HG03571 (cell line): ENCODE measurements around the gene ANAPC2.
"Not testable (repeated sequence)": the region's sequence is repeated elsewhere in the genome, so short reads cannot be mapped to it uniquely, and the experiment has no call there.

Experiments
- ATAC-seq: cut with Tn5 transposase; IDR thresholded peaks from one replicate; pipeline ENCODE4 v1.9.1; 2021; ENCODE audit not compliant: unreplicated experiment

ANAPC2 gene

DNA sequence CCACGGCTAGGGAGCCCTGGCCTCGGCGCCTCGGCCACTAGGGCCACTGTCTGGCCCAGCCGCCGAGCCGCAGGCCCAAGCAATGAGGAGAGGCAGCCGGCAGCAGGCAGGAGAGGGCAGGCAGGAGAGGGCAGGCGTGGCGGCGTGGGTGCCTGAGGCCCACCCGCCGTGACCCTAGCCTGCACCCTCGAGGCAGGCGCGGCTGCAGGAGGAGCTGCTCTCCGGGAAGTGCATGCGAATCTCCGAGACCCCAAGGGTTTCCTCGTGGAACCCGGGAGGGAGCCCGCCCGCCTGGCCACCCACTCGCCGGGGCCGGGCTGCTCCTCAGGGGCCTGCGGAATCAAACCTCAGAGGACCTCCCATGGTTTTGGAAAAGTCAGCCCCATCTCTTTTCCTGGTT is 40.1 kb downstream of the ANAPC2 start:
- ATAC-seq, result no peak

DNA sequence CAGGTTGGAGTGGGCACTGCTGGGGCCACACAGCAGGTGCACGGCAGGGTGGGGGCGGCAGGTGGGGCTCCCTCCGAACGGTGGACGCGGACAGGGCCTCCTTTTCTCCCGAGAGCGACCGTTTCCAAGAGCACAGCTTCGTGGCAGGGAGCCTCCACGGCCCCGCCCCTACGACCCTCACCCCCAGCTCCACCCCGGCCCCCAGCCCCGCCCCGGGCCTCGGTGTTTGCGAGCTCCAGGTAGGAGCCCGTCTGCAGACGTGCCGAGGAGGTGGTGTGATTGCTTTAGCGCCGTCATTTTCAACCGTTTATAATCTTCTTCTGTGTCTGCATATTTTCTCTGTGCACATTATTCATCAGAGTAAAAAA is 40.6 kb downstream of the ANAPC2 start:
- ATAC-seq, result no peak

DNA sequence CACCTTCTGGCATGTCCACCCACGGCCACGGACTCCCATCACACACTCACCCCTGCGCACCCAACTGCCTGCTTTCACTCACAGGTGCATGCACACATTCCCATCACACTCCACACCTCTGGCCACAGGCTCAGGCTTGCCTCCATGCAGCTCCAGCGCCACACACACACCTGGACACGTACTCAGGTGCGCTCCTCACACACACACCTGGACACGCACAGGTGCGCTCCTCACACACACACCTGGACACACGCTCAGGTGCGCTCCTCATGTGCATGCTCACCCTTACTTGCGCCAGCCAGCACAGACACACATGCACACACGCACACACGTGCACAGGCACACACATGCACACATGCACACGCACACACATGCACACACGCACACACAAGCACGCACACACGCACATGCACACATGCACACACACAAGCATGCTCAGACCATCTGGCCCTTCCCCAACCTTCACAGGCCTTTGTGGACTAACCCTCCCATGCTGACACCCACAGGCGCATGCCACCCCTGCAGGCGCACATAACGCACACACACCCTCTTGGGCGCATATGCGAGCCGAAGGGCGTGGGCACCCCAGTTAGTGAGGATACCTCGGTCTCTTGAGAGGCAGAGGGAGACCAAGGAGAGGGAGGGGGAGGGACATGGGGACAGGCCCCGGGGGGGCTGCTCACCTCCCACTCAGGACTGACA is 41.1 kb downstream of the ANAPC2 start:
- ATAC-seq, result no peak

DNA sequence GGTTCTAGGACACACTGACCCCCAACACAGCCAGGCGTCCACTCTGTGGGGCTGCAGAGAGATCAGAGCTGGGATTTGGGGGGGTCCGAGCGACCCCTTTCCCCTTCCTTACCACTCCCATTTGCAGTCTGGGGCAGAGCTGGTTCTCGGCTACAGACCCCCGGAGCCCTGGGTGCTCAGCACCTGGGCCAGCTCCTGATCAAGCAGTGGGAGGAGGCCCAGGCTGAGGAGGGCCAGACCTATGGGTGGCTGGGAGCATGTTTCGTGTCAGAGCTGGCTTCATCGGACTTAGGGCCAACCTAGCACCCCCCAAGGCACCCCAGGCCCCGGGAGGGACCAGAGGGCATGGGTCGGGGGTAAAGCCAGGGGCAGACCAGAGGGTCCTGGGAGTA is 41.8 kb downstream of the ANAPC2 start:
- ATAC-seq, result no peak

DNA sequence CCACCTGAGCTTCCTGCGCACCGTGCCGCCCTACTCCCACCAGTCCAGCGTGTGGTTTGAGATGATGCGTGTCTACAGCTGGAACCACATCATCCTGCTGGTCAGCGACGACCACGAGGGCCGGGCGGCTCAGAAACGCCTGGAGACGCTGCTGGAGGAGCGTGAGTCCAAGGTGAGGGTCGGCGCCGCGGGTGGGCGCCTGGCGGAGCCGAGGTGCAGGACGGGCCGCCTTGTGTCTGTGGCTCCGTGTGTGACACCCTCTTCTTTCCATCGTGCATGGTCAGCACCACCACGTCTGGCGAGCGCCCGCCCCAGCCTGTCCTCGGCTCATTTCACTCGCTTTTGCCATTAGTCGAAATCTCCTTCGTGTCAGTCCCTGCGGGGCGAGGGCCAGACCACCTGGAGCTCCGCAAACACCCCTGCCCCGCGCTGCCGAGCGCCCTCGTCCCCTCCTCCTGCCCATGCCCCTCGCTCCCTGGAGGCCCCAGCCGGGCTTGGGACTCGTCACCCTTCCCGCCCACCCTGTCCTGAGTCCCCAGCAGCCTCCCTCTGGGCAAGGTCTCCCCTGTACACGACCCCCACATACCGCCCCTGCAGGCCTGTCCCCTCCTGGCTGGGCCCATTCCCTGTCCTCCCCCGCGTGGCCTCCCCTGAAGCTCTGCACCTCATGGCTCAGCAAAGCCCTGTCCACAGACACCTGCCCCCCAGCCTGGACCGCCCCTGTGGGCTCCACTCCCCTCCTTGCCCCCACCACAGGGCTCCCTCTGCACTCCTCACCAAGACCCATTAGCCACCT is 42.4 kb downstream of the ANAPC2 start:
- ATAC-seq, result no peak

DNA sequence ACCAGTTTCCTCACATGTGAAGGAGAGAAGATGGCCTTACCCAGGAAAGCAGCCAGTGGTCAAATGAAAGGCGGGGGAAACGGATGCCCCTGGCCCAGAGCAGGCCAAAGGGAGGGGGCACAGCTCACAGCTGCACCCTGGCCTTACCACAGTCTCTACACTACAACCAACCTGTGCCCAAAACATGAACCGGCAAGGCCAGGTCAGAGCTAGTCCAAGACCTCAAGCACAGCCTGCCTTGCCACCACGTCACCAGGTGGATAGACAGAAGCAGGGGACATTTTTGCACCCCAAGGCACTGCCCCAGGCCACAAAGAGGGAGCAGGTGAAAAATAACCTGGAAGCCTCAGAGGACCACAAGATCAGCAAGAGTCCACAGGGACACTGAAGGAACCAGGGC is 44.9 kb downstream of the ANAPC2 start:
- no peak for ATAC-seq

DNA sequence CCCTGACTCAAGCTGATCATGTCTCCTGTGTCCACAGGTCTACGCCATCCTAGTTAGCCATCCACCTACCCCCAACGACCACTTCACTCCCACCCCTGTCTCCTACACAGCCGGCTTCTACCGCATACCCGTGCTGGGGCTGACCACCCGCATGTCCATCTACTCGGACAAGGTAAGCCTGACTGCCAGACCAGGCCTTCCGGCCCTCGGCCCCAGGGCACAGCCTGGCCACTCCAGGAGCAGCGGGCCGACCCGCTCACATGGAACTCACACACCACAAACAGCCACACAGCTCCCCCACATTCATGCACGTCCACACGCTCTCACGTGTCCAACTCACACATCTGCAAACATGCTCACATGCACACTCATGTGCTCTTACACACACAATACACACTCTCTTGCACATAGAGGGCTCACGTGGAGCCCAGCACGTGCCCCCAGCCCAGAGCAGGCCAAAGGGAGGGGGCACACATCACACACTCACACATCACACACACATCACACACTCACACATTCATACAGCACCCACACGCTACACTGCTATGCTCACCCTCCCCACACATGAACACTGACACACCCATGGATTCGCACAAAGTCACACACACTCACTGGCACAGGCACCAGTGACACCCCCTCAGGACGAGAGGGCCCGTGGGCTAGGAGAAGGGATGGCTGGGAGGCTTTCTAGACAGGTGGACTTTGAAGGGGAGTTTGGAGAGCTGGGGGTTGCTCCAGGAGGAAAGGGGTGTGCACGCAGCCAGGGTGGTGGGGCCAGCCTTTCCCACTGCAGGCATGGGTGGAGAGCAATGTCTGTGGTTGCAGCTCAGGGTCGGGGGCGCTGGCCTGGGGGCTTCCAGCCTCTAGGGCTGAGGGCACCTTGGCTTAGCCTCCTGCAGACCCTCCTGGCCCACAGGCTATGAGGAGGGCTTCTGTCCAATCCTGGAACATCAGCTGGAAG is 46.1 kb downstream of the ANAPC2 start:
- ATAC-seq, result no peak

DNA sequence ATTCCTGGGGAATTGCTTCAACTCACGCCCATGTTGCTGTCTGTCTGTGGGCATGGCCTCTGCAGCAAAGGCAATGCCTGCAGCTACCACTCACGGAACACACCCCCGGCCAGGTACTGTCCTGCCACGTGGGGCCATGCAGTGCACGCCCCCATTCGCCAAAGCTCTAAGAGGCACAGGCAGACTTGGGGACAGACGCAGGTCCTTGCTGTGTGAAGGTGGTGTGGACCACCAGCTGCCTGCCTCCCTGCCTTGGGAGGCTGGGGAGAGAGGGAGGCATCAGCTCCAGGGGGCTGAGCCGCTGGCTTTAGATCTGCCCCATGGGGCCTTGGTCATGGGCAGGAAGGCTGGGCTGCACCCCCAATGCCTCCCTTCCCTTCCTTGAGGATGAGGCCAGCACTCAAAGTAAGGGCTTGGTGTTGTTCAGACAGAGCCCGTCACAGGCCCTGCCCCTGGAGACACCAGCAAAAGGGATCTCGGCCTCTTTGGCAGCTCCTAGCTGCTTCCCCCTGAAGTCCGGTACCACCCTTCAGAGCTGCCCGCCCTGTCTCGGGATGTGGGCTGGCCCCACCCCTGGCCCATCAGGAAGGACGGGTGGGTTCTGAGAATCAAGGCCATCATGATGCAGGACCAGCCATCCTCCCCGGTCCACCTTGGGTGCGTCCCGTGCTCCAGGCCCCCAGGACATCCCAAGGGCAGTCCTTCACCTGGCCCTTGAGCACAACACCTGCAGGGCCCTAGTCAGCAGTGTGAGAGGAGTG is 47.1 kb downstream of the ANAPC2 start:
- no peak for ATAC-seq

DNA sequence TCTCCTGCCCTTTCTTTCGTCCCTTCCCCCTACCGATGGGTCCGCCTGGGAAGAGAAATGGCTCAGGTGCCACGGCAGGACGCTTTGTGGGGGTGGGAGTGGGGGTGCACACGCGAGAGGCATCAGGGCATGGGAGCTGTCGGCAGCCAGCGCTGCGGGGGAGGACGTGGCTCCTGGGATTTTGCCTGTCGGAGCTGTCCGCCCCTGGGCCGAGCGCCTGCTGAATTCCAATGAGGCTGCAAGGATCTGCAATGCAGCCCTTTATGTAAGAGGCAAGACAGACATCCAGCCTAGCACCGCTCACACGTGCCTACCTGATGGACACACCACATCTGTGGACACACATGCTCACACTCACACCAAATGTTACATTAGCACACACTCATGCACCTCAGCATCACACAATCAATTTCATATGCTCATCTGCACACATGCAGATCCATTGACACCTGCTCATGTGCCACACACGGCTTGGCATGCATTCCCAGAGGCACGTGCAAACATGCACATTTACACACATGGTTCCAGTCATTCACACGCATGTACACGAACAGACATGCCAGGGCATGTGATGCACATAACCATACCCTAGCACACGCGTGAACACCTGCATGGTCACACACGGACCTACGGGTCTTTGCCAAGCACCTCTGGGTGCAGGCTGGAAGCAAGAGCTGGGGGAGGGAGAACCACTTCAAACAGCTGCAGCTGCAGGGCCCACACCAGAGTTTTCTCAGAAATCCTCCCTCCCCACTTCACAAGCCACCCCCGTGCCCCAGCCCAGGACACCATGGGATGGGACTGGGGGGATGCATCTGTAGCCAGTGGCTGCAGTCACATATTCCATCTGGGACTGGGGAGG is 48.0 kb downstream of the ANAPC2 start:
- ATAC-seq, result no peak

DNA sequence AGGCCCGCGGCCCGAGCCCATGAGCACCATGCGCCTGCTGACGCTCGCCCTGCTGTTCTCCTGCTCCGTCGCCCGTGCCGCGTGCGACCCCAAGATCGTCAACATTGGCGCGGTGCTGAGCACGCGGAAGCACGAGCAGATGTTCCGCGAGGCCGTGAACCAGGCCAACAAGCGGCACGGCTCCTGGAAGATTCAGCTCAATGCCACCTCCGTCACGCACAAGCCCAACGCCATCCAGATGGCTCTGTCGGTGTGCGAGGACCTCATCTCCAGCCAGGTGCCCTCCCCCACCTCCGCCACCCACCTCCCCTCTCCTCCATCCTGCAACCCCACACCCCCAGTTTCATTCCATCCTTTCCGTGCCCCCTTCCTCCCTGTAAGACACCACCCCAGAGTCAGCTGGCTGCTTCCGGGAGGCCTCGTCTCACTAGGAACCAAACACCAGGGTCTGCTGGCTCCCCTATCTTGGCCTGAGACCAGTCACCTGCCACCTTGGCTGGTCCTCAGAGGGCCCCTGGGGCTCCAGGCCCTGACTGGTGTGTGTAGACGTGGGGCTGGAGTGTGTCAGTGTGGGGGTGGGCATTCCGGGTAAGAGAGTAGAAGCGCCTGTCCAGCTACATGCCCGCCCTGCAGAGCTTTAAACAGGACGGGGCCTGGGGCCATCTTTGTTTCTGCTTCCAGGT is 48.8 kb downstream of the ANAPC2 start:
- no peak for ATAC-seq

DNA sequence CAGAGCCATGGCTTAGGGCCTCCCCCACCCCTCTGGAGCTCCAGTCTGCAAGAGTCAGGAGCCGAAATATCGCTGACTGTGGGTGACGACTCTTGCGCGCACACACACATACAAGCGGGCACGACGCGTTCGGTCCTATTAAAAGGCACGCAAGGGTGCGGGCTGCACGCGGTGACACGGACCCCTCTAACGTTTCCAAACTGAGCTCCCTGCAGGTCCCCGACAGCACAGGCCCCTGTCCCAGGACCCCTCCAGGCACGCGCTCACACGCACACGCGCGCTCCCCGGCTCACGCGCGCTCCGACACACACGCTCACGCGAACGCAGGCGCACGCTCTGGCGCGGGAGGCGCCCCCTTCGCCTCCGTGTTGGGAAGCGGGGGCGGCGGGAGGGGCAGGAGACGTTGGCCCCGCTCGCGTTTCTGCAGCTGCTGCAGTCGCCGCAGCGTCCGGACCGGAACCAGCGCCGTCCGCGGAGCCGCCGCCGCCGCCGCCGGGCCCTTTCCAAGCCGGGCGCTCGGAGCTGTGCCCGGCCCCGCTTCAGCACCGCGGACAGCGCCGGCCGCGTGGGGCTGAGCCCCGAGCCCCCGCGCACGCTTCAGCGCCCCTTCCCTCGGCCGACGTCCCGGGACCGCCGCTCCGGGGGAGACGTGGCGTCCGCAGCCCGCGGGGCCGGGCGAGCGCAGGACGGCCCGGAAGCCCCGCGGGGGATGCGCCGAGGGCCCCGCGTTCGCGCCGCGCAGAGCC is 49.5 kb downstream of the ANAPC2 start, which contains the start of gene GRIN1:
GRIN1 (plus strand) TSS at position 433 of the 746 bp plus-strand sequence. CDS start 333 bp downstream, outside the sequence.
- ATAC-seq, result no peak

DNA sequence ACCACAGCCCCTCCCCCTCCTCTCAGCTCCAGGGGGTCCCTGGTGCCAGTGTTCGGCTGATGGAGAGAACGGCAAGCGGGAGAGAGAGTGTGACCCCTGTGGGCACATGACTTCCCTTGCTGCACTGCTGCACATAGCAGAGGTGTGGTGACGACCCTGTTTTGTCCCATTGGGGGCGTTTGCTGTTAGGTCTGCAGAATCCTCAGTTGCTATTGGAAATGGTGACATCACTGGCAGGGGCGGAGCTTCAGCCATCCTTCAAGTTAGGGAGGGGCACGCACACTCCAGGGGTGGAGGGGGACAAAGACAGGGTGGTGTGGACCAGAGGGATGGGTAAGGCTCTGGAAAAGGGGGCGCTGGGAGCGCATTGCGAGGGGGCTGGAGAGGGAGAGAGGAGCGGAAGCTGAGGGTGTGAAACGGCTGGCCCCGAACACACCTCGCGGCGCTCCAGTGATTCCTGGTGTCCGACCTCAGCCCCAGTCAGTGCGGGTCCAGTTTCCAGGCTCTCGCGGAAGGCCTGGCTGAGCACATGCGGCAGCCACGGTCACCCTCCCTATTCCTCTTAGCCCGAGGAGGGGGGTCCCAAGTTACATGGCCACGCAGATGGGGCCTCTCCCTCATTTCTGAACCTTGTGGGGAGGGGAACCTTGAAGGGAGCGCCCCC is 50.2 kb downstream of the ANAPC2 start:
- no peak for ATAC-seq

DNA sequence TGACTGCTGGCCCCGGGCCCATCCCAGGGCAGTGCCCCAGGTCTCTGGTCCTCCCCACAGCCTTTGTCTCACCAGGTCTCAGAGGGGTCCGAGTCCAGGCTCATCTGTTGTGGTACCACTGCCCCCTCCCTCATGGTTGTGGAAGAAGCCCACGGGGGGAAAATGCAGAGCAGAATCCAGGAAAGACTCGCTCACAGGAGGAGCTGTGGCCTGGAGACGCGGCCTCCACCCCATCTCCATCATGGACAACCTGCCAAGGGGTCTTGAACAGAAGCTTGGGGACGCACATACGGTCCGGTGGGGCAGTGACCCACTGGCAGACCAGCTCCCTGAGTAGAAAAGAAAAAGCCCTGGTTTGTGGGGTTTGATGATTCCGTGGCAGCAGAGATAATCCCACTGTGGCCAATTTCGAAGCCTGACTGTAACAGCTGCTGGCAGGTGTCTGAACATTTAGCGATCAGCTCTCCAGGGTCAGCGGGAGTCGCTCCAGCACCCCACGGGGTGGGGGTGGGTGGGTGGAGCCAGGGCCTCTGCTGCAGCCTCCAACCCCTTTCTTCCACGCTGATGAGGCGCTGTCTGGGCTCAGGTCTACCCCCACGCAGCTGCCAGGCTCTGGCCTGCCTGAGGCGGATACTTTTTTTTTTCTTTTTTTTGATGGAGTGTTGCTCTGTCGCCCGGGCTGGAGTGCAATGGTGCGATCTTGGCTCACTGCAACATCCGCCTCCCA is 51.3 kb downstream of the ANAPC2 start:
- ATAC-seq, result no peak

DNA sequence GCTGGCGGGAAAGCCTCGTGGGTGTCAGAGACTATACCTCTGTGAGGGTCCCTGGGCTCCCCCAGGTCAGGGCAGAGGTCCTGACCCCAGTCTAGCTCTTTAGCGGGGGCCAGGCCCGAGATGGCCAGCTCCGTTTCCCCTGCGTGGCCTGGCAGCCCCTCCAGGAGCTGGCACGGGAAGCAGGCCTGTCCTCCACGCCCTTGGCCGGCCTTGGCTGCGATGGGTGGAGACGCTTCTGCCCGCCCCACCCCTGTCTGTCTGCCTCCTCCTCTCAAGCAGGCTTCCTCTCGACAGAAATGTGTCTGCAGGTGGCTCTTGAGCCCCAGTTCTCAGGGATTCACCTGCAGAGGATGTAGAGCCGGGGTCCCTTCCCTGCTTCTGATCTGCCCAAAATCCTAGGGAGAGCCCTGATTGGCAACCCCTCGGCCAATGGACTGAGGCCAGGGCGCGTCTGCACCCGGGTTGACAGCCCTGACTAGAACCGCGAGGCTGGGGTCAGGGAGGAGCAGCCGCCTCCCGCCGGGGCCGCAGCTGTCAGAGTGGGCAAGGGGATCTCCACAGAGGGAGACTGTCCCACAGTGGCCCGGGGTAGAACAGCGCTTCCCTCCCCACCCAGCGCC is 52.0 kb downstream of the ANAPC2 start:
- ATAC-seq, result no peak

DNA sequence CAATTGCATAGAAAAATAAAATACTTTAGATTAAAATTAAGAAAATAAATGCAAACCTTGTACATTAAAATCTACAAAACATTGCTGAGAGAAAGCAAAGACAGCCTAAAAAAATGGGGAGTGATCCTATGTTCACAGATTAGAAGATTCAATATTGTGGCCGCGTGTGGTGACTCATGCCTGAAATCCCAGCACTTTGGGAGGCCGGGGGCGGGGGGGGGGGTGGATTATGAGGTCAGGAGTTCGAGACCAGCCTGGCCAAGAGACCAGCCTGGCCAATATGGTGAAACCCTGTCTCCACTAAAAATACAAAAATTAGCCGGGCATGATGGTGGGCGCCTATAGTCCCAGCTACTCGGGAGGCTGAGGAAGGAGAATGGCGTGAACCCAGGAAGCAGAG is 53.2 kb downstream of the ANAPC2 start:
- ATAC-seq, result not testable (repeated sequence)

DNA sequence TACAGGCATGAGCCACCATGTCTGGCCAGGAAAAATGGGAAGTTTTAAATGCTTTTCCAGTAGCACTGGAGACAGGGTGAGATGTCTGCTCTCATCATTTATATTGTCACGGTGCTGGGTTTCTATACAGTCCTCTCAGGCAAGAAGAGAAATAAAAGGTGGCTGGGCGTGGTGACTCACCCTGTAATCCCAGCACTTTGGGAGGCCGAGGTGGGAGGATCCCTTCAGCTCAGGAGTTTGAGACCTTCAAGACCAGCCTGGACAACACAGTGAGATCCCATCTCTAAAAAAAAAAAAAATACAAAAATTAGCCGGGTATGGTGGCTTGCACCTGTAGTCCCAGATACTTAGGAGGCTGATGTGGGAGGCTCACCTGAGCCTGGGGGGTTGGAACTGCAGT is 54.2 kb downstream of the ANAPC2 start:
- no peak for ATAC-seq
